ENCODE data around the gene FLYWCH2. TPM values are rescaled to one million over a fixed set of nuclear protein-coding genes. Genes with fewer than 3 reads are reported as not detected.

The FLYWCH2 gene
- total and polyA plus RNA-seq, 9 of the 15 experiments (the other 6 are each of a cell fraction or from before 2014, with no cell fraction given), result 0.70 to 55.5 (median 7.6) TPM

GRCh38 chr16:2915196-2915929 is 32.3 kb downstream of the FLYWCH2 start (continued):
- TF ChIP-seq, protein P1, sequence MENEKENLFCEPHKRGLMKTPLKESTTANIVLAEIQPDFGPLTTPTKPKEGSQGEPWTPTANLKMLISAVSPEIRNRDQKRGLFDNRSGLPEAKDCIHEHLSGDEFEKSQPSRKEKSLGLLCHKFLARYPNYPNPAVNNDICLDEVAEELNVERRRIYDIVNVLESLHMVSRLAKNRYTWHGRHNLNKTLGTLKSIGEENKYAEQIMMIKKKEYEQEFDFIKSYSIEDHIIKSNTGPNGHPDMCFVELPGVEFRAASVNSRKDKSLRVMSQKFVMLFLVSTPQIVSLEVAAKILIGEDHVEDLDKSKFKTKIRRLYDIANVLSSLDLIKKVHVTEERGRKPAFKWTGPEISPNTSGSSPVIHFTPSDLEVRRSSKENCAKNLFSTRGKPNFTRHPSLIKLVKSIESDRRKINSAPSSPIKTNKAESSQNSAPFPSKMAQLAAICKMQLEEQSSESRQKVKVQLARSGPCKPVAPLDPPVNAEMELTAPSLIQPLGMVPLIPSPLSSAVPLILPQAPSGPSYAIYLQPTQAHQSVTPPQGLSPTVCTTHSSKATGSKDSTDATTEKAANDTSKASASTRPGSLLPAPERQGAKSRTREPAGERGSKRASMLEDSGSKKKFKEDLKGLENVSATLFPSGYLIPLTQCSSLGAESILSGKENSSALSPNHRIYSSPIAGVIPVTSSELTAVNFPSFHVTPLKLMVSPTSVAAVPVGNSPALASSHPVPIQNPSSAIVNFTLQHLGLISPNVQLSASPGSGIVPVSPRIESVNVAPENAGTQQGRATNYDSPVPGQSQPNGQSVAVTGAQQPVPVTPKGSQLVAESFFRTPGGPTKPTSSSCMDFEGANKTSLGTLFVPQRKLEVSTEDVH (IDR thresholded peaks at IDR 0.05; ENCODE audit: low read depth, partially characterized antibody), result no peak
- TF ChIP-seq HNRNPK (IDR thresholded peaks at IDR 0.05; ENCODE audit: low read depth, low read length, poor library complexity, severe bottlenecking) (no peak), ZNF695 (CRISPR knock-in tag; IDR thresholded peaks at IDR 0.05) (no peak), CTBP1 (IDR thresholded peaks at IDR 0.05; ENCODE audit: borderline replicate concordance) (0 out of 2 replicates have a peak, but pooled peaks have one; percentile 14), RNF2 (IDR thresholded peaks at IDR 0.05) (no peak), DDX20 (tag; IDR thresholded peaks at IDR 0.05; ENCODE audit: low read depth) (no peak), TRIM25 (IDR thresholded peaks at IDR 0.05; ENCODE audit: borderline replicate concordance) (no peak), FOXA3 (CRISPR knock-in tag; conservative IDR thresholded peaks at IDR 0.05 in 1 of 2, IDR thresholded peaks at IDR 0.05 in 1 of 2) (no peak), CHCHD3 (CRISPR knock-in tag; IDR thresholded peaks at IDR 0.05) (no peak), TAF1 (IDR thresholded peaks at IDR 0.05; ENCODE audit: control insufficient read depth, extremely low read depth, insufficient read depth, low read length, severe bottlenecking) (no peak), FOXJ3 (CRISPR knock-in tag; IDR thresholded peaks at IDR 0.05) (no peak), NEUROD1 (IDR thresholded peaks at IDR 0.05; ENCODE audit: borderline replicate concordance, low read depth, low read length, partially characterized antibody) (no peak), NUFIP1 (IDR thresholded peaks at IDR 0.05; ENCODE audit: partially characterized antibody) (no peak), POLR2B (IDR thresholded peaks at IDR 0.05; ENCODE audit: low read depth, partially characterized antibody) (no peak), SMAD2 (IDR thresholded peaks at IDR 0.05; ENCODE audit: low read depth, low read length) (no peak), E2F4 (CRISPR knock-in tag; IDR thresholded peaks at IDR 0.05; ENCODE audit: low read depth) (no peak), EGR1 (conservative IDR thresholded peaks at IDR 0.05) (peak; percentile 49)
- TF ChIP-seq, protein P2, sequence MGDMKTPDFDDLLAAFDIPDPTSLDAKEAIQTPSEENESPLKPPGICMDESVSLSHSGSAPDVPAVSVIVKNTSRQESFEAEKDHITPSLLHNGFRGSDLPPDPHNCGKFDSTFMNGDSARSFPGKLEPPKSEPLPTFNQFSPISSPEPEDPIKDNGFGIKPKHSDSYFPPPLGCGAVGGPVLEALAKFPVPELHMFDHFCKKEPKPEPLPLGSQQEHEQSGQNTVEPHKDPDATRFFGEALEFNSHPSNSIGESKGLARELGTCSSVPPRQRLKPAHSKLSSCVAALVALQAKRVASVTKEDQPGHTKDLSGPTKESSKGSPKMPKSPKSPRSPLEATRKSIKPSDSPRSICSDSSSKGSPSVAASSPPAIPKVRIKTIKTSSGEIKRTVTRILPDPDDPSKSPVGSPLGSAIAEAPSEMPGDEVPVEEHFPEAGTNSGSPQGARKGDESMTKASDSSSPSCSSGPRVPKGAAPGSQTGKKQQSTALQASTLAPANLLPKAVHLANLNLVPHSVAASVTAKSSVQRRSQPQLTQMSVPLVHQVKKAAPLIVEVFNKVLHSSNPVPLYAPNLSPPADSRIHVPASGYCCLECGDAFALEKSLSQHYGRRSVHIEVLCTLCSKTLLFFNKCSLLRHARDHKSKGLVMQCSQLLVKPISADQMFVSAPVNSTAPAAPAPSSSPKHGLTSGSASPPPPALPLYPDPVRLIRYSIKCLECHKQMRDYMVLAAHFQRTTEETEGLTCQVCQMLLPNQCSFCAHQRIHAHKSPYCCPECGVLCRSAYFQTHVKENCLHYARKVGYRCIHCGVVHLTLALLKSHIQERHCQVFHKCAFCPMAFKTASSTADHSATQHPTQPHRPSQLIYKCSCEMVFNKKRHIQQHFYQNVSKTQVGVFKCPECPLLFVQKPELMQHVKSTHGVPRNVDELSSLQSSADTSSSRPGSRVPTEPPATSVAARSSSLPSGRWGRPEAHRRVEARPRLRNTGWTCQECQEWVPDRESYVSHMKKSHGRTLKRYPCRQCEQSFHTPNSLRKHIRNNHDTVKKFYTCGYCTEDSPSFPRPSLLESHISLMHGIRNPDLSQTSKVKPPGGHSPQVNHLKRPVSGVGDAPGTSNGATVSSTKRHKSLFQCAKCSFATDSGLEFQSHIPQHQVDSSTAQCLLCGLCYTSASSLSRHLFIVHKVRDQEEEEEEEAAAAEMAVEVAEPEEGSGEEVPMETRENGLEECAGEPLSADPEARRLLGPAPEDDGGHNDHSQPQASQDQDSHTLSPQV (IDR thresholded peaks at IDR 0.05), result peak; percentile 57
